ENCODE data around the gene HOXA10. TPM values are rescaled to one million over a fixed set of nuclear protein-coding genes. Genes with fewer than 3 reads are reported as not detected.

The HOXA10 gene
- total and polyA plus RNA-seq, 2 donors (not counting 1 experiment from before 2014, with no cell fraction given) = 0.17 to 1.00 TPM

DNA sequence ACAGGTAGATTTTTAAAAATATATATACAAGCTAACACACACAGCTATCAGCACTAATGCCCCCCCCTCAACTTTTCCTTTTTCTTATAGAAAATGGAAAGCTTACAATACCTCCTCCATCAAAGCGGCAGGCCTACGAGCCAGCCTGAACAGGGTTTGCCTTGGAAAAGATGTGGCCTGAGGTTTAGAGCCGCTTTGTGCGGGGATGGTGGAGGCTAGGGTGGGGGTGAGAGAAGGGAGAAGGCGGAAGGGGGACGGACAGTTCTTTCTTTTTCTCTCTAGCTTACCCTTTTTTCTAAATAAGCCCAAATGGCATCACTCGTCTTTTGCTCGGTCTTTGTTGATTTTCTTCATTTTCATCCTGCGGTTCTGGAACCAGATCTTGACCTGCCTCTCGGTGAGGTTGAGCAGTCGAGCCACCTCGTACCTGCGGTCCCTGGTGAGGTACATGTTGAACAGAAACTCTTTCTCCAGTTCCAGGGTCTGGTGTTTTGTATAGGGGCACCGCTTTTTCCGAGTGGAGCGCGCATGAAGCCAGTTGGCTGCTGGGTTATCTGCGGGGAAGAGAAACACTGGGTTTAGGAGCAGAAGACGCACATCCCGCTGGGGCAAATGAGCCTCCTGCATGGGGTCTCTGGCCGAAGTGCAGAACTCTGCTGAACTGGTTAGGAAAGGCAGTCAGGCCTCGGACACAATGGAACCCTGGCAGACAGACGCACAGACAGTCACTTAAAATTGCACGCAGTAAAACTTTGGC lies 10.7 kb downstream of the HOXA10 start:
- no peak overlapping the region for H3K4me3 ChIP-seq (replicated peaks in 1 of 4; ENCODE audit: control extremely low read depth in 1 of 4, insufficient read depth in 1 of 4, low read depth in 3 of 4, low read length in 4 of 4)
- peaks cover 51% of the 10 kb centered on the region for H3K27me3 ChIP-seq (ENCODE audit: control insufficient read depth, insufficient read depth, low read length)
- H3K4me1 ChIP-seq (ENCODE audit: control insufficient read depth, extremely low read depth, insufficient read depth, low read length) = no peaks in the 10 kb centered on the region
- H3K79me2 ChIP-seq (ENCODE audit: control insufficient read depth, insufficient read depth, low read length) = no peaks in the 10 kb centered on the region
- DNase-seq (ENCODE audit: low read depth in 2 of 2) = no peak
- no peak overlapping the region for H3K4me2 ChIP-seq (ENCODE audit: extremely low read depth, insufficient read depth, low read length)
- no peak for TF ChIP-seq EZH2 (IDR thresholded peaks at IDR 0.05; ENCODE audit: low read length, missing control alignments)
- TF ChIP-seq, protein P1, sequence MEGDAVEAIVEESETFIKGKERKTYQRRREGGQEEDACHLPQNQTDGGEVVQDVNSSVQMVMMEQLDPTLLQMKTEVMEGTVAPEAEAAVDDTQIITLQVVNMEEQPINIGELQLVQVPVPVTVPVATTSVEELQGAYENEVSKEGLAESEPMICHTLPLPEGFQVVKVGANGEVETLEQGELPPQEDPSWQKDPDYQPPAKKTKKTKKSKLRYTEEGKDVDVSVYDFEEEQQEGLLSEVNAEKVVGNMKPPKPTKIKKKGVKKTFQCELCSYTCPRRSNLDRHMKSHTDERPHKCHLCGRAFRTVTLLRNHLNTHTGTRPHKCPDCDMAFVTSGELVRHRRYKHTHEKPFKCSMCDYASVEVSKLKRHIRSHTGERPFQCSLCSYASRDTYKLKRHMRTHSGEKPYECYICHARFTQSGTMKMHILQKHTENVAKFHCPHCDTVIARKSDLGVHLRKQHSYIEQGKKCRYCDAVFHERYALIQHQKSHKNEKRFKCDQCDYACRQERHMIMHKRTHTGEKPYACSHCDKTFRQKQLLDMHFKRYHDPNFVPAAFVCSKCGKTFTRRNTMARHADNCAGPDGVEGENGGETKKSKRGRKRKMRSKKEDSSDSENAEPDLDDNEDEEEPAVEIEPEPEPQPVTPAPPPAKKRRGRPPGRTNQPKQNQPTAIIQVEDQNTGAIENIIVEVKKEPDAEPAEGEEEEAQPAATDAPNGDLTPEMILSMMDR (conservative IDR thresholded peaks at IDR 0.05 in 1 of 2, IDR thresholded peaks at IDR 0.05 in 1 of 2; ENCODE audit: low read depth in 1 of 2, low read length in 2 of 2) = no peak
- H2AFZ ChIP-seq (ENCODE audit: low read length) = no peak overlapping the region
- no peaks in the 10 kb centered on the region for H3K9me3 ChIP-seq (ENCODE audit: control insufficient read depth, insufficient read depth, low read depth, low read length)
- H4K20me1 ChIP-seq (ENCODE audit: control insufficient read depth, extremely low read depth, insufficient read depth, low read length) = no peaks in the 10 kb centered on the region
- no peak overlapping the region for H3K9ac ChIP-seq (ENCODE audit: insufficient read depth, low read length)
- no peaks in the 10 kb centered on the region for H3K36me3 ChIP-seq (ENCODE audit: control insufficient read depth, insufficient read depth, low read length)
- H3K27ac ChIP-seq (ENCODE audit: insufficient read depth, low read length) = no peak overlapping the region

DNA sequence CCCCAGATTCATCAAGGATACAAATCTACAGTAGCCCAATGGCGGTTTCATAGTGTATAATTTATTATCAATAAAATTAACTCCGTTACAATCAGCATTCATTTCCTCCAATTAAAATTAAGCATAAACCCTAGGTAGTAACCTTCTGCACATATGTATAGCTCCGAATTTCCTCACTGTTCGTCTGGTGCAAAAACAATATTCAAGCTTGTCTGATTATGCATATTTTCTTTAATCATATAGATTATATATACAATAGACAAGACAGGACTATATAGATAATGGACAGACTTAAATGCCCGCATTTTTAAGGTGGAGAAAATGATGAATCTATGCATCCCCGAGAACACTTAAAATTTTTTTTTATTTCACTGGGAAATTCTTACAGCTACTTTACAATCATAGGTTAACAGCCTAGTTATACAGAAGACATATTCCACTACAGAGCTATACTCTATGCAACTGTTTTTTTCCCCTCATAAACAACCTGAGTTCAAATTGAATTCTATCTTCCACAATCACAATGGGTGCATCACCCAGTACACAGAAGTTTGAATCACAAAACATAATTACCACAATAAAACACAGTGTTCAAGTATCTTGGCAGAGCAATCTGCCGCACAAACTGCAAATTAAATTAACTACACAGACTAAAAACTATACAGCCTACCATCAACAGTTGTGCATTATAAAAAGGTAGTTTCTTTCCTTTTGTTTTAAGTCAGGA lies 11.4 kb downstream of the HOXA10 start:
- no peaks in the 10 kb centered on the region for H3K36me3 ChIP-seq (ENCODE audit: control insufficient read depth, insufficient read depth, low read length)
- TF ChIP-seq EZH2 (IDR thresholded peaks at IDR 0.05; ENCODE audit: low read length, missing control alignments) = no peak
- TF ChIP-seq, protein P1 (conservative IDR thresholded peaks at IDR 0.05 in 1 of 2, IDR thresholded peaks at IDR 0.05 in 1 of 2; ENCODE audit: low read depth in 1 of 2, low read length in 2 of 2) = no peak
- H3K9ac ChIP-seq (ENCODE audit: insufficient read depth, low read length) = no peak overlapping the region
- H3K4me3 ChIP-seq (replicated peaks in 1 of 4; ENCODE audit: control extremely low read depth in 1 of 4, insufficient read depth in 1 of 4, low read depth in 3 of 4, low read length in 4 of 4) = no peak overlapping the region
- H3K4me1 ChIP-seq (ENCODE audit: control insufficient read depth, extremely low read depth, insufficient read depth, low read length) = no peaks in the 10 kb centered on the region
- no peak for DNase-seq (ENCODE audit: low read depth in 2 of 2)
- no peak overlapping the region for H3K4me2 ChIP-seq (ENCODE audit: extremely low read depth, insufficient read depth, low read length)
- H2AFZ ChIP-seq (ENCODE audit: low read length) = no peak overlapping the region
- H3K27ac ChIP-seq (ENCODE audit: insufficient read depth, low read length) = no peak overlapping the region
- H3K9me3 ChIP-seq (ENCODE audit: control insufficient read depth, insufficient read depth, low read depth, low read length) = no peaks in the 10 kb centered on the region
- H3K79me2 ChIP-seq (ENCODE audit: control insufficient read depth, insufficient read depth, low read length) = no peaks in the 10 kb centered on the region
- no peaks in the 10 kb centered on the region for H4K20me1 ChIP-seq (ENCODE audit: control insufficient read depth, extremely low read depth, insufficient read depth, low read length)
- H3K27me3 ChIP-seq (ENCODE audit: control insufficient read depth, insufficient read depth, low read length) = peaks cover 43% of the 10 kb centered on the region

DNA sequence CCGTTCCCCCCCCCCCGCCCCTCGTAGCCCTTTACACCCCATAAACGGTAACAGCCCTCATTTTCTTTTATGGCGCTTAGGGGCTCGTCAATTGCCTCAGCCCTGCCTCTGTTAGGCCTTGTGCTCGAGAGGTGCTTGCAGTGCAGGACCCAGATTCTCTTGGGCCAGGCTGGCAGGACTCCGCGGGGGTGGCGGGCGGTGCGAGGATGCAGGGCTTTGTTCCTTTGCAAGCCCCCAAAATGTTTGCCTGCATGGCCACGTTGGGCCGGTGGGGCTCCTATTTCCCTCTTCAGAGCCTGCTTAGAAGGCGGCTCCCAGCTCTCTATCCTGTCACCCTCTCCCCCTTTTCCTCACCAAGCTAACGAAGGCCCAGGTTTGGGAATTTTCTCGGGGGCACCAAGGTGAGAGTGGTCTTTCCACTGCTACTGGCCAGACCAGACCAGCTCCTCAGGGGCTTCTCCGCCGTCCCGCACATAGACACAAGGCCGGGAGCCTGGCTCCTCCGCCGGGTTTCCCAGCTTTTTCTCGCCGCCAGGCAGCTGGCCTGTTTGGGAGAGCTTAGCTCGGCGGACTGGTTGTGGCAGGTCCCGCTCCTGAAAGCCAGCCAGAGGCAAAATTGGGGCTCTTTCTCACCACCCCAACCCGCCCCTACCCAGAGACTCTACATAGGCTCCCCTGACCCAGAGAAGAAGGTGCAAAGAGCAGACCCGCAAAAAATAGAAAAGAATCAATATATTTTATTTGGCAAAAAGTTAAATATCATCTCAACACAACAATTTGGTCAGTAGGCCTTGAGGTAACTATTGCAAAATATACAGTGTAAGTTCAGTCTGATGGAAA lies 12.2 kb downstream of the HOXA10 start:
- H3K27me3 ChIP-seq (ENCODE audit: control insufficient read depth, insufficient read depth, low read length) = peaks cover 36% of the 10 kb centered on the region
- H3K4me2 ChIP-seq (ENCODE audit: extremely low read depth, insufficient read depth, low read length) = no peak overlapping the region
- no peak for TF ChIP-seq EZH2 (IDR thresholded peaks at IDR 0.05; ENCODE audit: low read length, missing control alignments)
- TF ChIP-seq, protein P1 (conservative IDR thresholded peaks at IDR 0.05 in 1 of 2, IDR thresholded peaks at IDR 0.05 in 1 of 2; ENCODE audit: low read depth in 1 of 2, low read length in 2 of 2) = no peak
- no peaks in the 10 kb centered on the region for H3K9me3 ChIP-seq (ENCODE audit: control insufficient read depth, insufficient read depth, low read depth, low read length)
- no peak overlapping the region for H3K27ac ChIP-seq (ENCODE audit: insufficient read depth, low read length)
- H3K36me3 ChIP-seq (ENCODE audit: control insufficient read depth, insufficient read depth, low read length) = no peaks in the 10 kb centered on the region
- H3K4me3 ChIP-seq (replicated peaks in 1 of 4; ENCODE audit: control extremely low read depth in 1 of 4, insufficient read depth in 1 of 4, low read depth in 3 of 4, low read length in 4 of 4) = no peak overlapping the region
- H4K20me1 ChIP-seq (ENCODE audit: control insufficient read depth, extremely low read depth, insufficient read depth, low read length) = no peaks in the 10 kb centered on the region
- no peaks in the 10 kb centered on the region for H3K79me2 ChIP-seq (ENCODE audit: control insufficient read depth, insufficient read depth, low read length)
- H3K9ac ChIP-seq (ENCODE audit: insufficient read depth, low read length) = no peak overlapping the region
- H2AFZ ChIP-seq (ENCODE audit: low read length) = no peak overlapping the region
- H3K4me1 ChIP-seq (ENCODE audit: control insufficient read depth, extremely low read depth, insufficient read depth, low read length) = no peaks in the 10 kb centered on the region
- no peak for DNase-seq (ENCODE audit: low read depth in 2 of 2)
